H1 (cell line): ENCODE data around the gene SLC36A2. TPM values are rescaled to one million over a fixed set of nuclear protein-coding genes. Genes with fewer than 3 reads are reported as not detected.

Source experiments
- CTCF ChIA-PET: fragments of 300-600 bp; sonication (Branson Sonifier 250); formaldehyde crosslinking; loops from one replicate; lab custom pipeline; 2021; ENCODE audit not compliant: partially characterized antibody; lab: Charles Lee
- POLR2A ChIA-PET: fragments of 300-600 bp; sonication (Branson Sonifier 250); formaldehyde crosslinking; loops from one replicate; lab custom pipeline; 2021; ENCODE audit warnings: inconsistent platforms; ENCODE audit not compliant: partially characterized antibody; lab: Charles Lee
- DNase-seq, 2 experiments: peaks; one replicate each; pipeline versions ENCODE4 v3.0.0 to v3.0.0-alpha.2; 2010 to 2022; ENCODE audit warnings: low spot score in 2 of 2, low read depth in 1 of 2, mixed read lengths in 1 of 2
- FAIRE-seq: peaks from 2 replicates; lab custom pipeline; 2011; peaks lifted over from hg19 to GRCh38; lab: Jason Lieb, UNC
- H2AFZ ChIP-seq: 2 replicates; pipeline ENCODE4 v1.8.1; 2012; ENCODE audit warnings: low read length, inconsistent platforms
- H2AK5ac ChIP-seq: 2 replicates; pipeline ENCODE4 v1.6.1; 2013; ENCODE audit warnings: low read depth, low read length
- H2BK120ac ChIP-seq: replicated peaks from 2 replicates; pipeline ENCODE3; 2013; ENCODE audit warnings: low read depth, low read length, inconsistent platforms
- H2BK12ac ChIP-seq: 2 replicates; pipeline ENCODE4 v1.6.1; 2013; ENCODE audit warnings: low read depth, low read length
- H2BK15ac ChIP-seq: 2 replicates; pipeline ENCODE4 v1.6.1; 2013; ENCODE audit warnings: low read length
- H2BK20ac ChIP-seq: 2 replicates; pipeline ENCODE4 v1.6.1; 2013; ENCODE audit warnings: low read length
- H2BK5ac ChIP-seq: 2 replicates; pipeline ENCODE4 v1.6.1; 2013; ENCODE audit warnings: low read depth, low read length
- H3K14ac ChIP-seq: 2 replicates; pipeline ENCODE4 v1.6.1; 2013; ENCODE audit warnings: inconsistent platforms; ENCODE audit not compliant: insufficient read length
- H3K18ac ChIP-seq: 2 replicates; pipeline ENCODE4 v1.6.1; 2013; ENCODE audit warnings: low read length; ENCODE audit errors: extremely low read depth
- H3K23ac ChIP-seq: 2 replicates; pipeline ENCODE4 v1.6.1; 2013; ENCODE audit warnings: inconsistent platforms; ENCODE audit not compliant: insufficient read length
- H3K23me2 ChIP-seq: 2 replicates; pipeline ENCODE4 v1.6.1; 2013; ENCODE audit warnings: low read depth, low read length
- H3K27ac ChIP-seq: 2 replicates; pipeline ENCODE4 v1.6.1; 2011; ENCODE audit warnings: low read depth, low read length, inconsistent platforms
- H3K27me3 ChIP-seq, 4 experiments: replicated peaks in 1 of 4; 1 replicate in 1 of 4; 2 replicates in 3 of 4; pipeline versions ENCODE4 v1.6.1 to v1.8.1; 2011 to 2013; ENCODE audit warnings: low read length in 3 of 4, mild to moderate bottlenecking in 3 of 4, inconsistent platforms in 2 of 4, mixed read lengths in 2 of 4, moderate library complexity in 1 of 4; ENCODE audit not compliant: control insufficient read depth in 3 of 4, insufficient read depth in 3 of 4; ENCODE audit errors: extremely low read depth in 1 of 4
- H3K36me3 ChIP-seq, 4 experiments: 2 replicates each; pipeline versions ENCODE4 v1.6.1 to v1.8.1; 2011 to 2013; ENCODE audit warnings: mild to moderate bottlenecking in 4 of 4, low read length in 3 of 4, moderate library complexity in 2 of 4, control low read depth in 1 of 4, inconsistent platforms in 1 of 4; ENCODE audit not compliant: insufficient read depth in 4 of 4, control insufficient read depth in 2 of 4
- H3K4ac ChIP-seq: replicated peaks from 2 replicates; pipeline ENCODE3; 2013; ENCODE audit warnings: low read length, low read depth, mixed read lengths, inconsistent platforms; ENCODE audit not compliant: insufficient read length
- H3K4me1 ChIP-seq, 4 experiments: replicated peaks in 1 of 4; 1 replicate in 1 of 4; 2 replicates in 3 of 4; pipeline versions ENCODE4 v1.6.1 to v1.8.1; 2011 to 2013; ENCODE audit warnings: low read length in 3 of 4, inconsistent platforms in 2 of 4, mixed read lengths in 1 of 4; ENCODE audit not compliant: insufficient read depth in 4 of 4, control insufficient read depth in 3 of 4
- H3K4me2 ChIP-seq, 2 experiments: 2 replicates each; pipeline versions ENCODE4 v1.6.1 to v1.8.1; 2011 to 2013; ENCODE audit warnings: low read depth in 2 of 2, low read length in 2 of 2, control low read depth in 1 of 2, inconsistent platforms in 1 of 2, mild to moderate bottlenecking in 1 of 2; ENCODE audit not compliant: insufficient read depth in 1 of 2
- H3K4me3 ChIP-seq, 4 experiments: fragments of 200-600, 300-600 bp in 1 of 4; sonication (generic), shearing (Covaris generic), sonication (Bioruptor Twin) in 1 of 4; 2 replicates each; pipeline versions ENCODE4 v1.5.1 to v1.8.1; 2011 to 2016; ENCODE audit warnings: low read length in 4 of 4, low read depth in 3 of 4, control low read depth in 2 of 4, inconsistent platforms in 2 of 4, mild to moderate bottlenecking in 2 of 4, mixed read lengths in 1 of 4, moderate library complexity in 1 of 4; ENCODE audit not compliant: insufficient read depth in 2 of 4; ENCODE audit errors: extremely low read depth in 1 of 4
- H3K56ac ChIP-seq: replicated peaks from 2 replicates; pipeline ENCODE3; 2013; ENCODE audit warnings: low read depth, mild to moderate bottlenecking, mixed read lengths, low read length, inconsistent platforms; ENCODE audit not compliant: insufficient read length
- H3K79me1 ChIP-seq: 2 replicates; pipeline ENCODE4 v1.6.1; 2013; ENCODE audit warnings: low read depth, low read length, control low read depth
- H3K79me2 ChIP-seq, 2 experiments: 2 replicates each; pipeline versions ENCODE4 v1.6.1 to v1.8.1; 2012 to 2013; ENCODE audit warnings: low read length in 2 of 2, mild to moderate bottlenecking in 2 of 2, inconsistent platforms in 1 of 2; ENCODE audit not compliant: insufficient read depth in 2 of 2, control insufficient read depth in 1 of 2
- H3K9ac ChIP-seq, 4 experiments: replicated peaks in 1 of 4; 1 replicate in 1 of 4; 2 replicates in 3 of 4; pipeline versions ENCODE4 v1.6.1 to v1.8.1; 2011 to 2013; ENCODE audit warnings: low read depth in 3 of 4, low read length in 3 of 4, control low read depth in 2 of 4, mild to moderate bottlenecking in 2 of 4, moderate library complexity in 2 of 4, inconsistent platforms in 1 of 4; ENCODE audit errors: extremely low read depth in 1 of 4
- H3K9me3 ChIP-seq, 2 experiments: 2 replicates each; pipeline versions ENCODE4 v1.6.1 to v1.8.1; 2012 to 2013; ENCODE audit warnings: mild to moderate bottlenecking in 2 of 2, moderate library complexity in 2 of 2, control low read depth in 1 of 2, inconsistent platforms in 1 of 2, low read depth in 1 of 2, low read length in 1 of 2, mixed read lengths in 1 of 2; ENCODE audit not compliant: insufficient read depth in 2 of 2
- H4K20me1 ChIP-seq, 2 experiments: replicated peaks in 1 of 2; 2 replicates each; pipeline versions ENCODE3 to v1.8.1; 2011 to 2013; ENCODE audit warnings: inconsistent platforms in 2 of 2, low read length in 2 of 2, mild to moderate bottlenecking in 1 of 2; ENCODE audit not compliant: insufficient read depth in 2 of 2, control insufficient read depth in 1 of 2
- H4K5ac ChIP-seq: 2 replicates; pipeline ENCODE4 v1.6.1; 2013; ENCODE audit warnings: low read length, low read depth, mixed read lengths, inconsistent platforms; ENCODE audit not compliant: insufficient read length
- H4K8ac ChIP-seq: 2 replicates; pipeline ENCODE4 v1.8.0; 2013; ENCODE audit warnings: mild to moderate bottlenecking, moderate library complexity, low read length, inconsistent platforms; ENCODE audit not compliant: insufficient read depth; ENCODE audit errors: extremely low read depth
- H4K91ac ChIP-seq: replicated peaks from 2 replicates; pipeline ENCODE3; 2013; ENCODE audit warnings: low read length, mixed read lengths, inconsistent platforms; ENCODE audit not compliant: insufficient read length
- CBX8 ChIP-seq: fragments of 300-800, 300-1000 bp; sonication (generic); IDR thresholded peaks from 2 replicates; pipeline ENCODE4 v1.7.1; 2016; ENCODE audit warnings: low read depth, low read length, borderline replicate concordance
- EGR1 ChIP-seq: IDR thresholded peaks from 2 replicates; pipeline ENCODE4 v1.6.1; 2011; ENCODE audit warnings: low read depth, low read length, borderline replicate concordance
- HDAC6 ChIP-seq: IDR thresholded peaks from one replicate; pipeline ENCODE4 v1.7.1; 2012; ENCODE audit warnings: low read depth, mild to moderate bottlenecking, inconsistent platforms, low read length, moderate library complexity
- JUND ChIP-seq: IDR thresholded peaks from 2 replicates; pipeline ENCODE4 v1.6.1; 2011; ENCODE audit warnings: mild to moderate bottlenecking, improper control_type of control experiment, low read length
- KDM1A ChIP-seq: fragments of 200-600, 300-600 bp; sonication (generic); IDR thresholded peaks from 2 replicates; pipeline ENCODE4 v1.7.1; 2016; ENCODE audit warnings: mild to moderate bottlenecking, low read length, borderline replicate concordance
- RBBP5 ChIP-seq: IDR thresholded peaks from 2 replicates; pipeline ENCODE4 v1.7.1; 2012; ENCODE audit warnings: low read depth, mild to moderate bottlenecking, inconsistent platforms, low read length, moderate library complexity, borderline replicate concordance
- RFX5 ChIP-seq: IDR thresholded peaks from 2 replicates; pipeline ENCODE4 v1.6.1; 2011; ENCODE audit warnings: low read depth, low read length, improper control_type of control experiment, borderline replicate concordance
- SAP30 ChIP-seq: fragments of 300-600 bp; sonication (generic); IDR thresholded peaks from 2 replicates; pipeline ENCODE4 v1.7.1; 2012; ENCODE audit warnings: low read length, moderate library complexity, mild to moderate bottlenecking, inconsistent platforms; ENCODE audit not compliant: insufficient read depth, insufficient replicate concordance
- SIRT6 ChIP-seq: IDR thresholded peaks from one replicate; pipeline ENCODE4 v1.7.1; 2012; ENCODE audit warnings: low read length, inconsistent platforms
- SP2 ChIP-seq: IDR thresholded peaks from 2 replicates; pipeline ENCODE4 v1.6.1; 2012; ENCODE audit warnings: mild to moderate bottlenecking, low read length, inconsistent platforms
- WGBS, 2 experiments: shearing (Covaris generic) in 1 of 2; methylation state at CpG; one replicate each; pipeline versions ENCODE4 v1.1.6 to v1.1.7; 2013 to 2015; ENCODE audit warnings: low lambda C conversion rate in 2 of 2, mixed read lengths in 2 of 2, inconsistent platforms in 1 of 2, low coverage in 1 of 2, missing lambda C conversion rate in 1 of 2; ENCODE audit not compliant: insufficient replicate concordance in 2 of 2, insufficient coverage in 1 of 2, insufficient read length in 1 of 2; ENCODE audit errors: extremely low coverage in 1 of 2, missing lambda C conversion rate in 1 of 2; 5-methylcytosine and 5-hydroxymethylcytosine counted together
- polyA plus RNA-seq, 7 experiments: library from polyadenylated mRNA; depleted of rRNA in 3 of 7; stranded (reverse) in 5 of 7; unstranded in 2 of 7; fragments of >200 nt in 5 of 7; fragments of 200-250 nt in 2 of 7; gene quantifications; 1 replicate in 5 of 7; 2 replicates in 1 of 7; 4 replicates in 1 of 7; pipeline versions ENCODE4 v1.2.1 to v1.2.3, GENCODE V29; 2011 to 2013; ENCODE audit warnings: missing spikeins in 2 of 7, mixed read lengths in 2 of 7
- total RNA-seq: library from RNA; stranded (reverse); fragmentation: NEBNext Ultra II Directional; extraction: Animal tissue kit (Norgen Biotek cat#: 25700); gene quantifications from 2 replicates; pipeline ENCODE4 v1.2.1, GENCODE V29; 2021

SLC36A2 gene
- total and polyA plus RNA-seq, 2 of the 8 experiments (the other 6 are each of a cell fraction or from before 2014, with no cell fraction given), result 0.30 TPM; not detected in 1

GRCh38 chr5:151328734-151329133 is 18.6 kb downstream of the SLC36A2 start:
- H3K23ac ChIP-seq, result no peak overlapping the region
- no peaks in the 10 kb centered on the region for H3K36me3 ChIP-seq
- TF ChIP-seq JUND, result no peak
- TF ChIP-seq SAP30, result no peak
- TF ChIP-seq KDM1A, result no peak
- TF ChIP-seq SIRT6, result no peak
- no peak for TF ChIP-seq EGR1
- no peak for TF ChIP-seq CBX8
- no peak for TF ChIP-seq RBBP5
- TF ChIP-seq SP2, result no peak
- no peak for TF ChIP-seq RFX5
- TF ChIP-seq HDAC6, result no peak
- H3K9ac ChIP-seq, result no peak overlapping the region
- H3K9me3 ChIP-seq, result no peaks in the 10 kb centered on the region
- H3K56ac ChIP-seq, result no peak overlapping the region
- H4K20me1 ChIP-seq, result no peaks in the 10 kb centered on the region
- no peaks in the 10 kb centered on the region for H3K79me2 ChIP-seq
- no peak overlapping the region for H4K91ac ChIP-seq
- no peak for FAIRE-seq
- no peak overlapping the region for H2BK5ac ChIP-seq
- DNase-seq, result no peak
- H2AK5ac ChIP-seq, result no peak overlapping the region
- H4K8ac ChIP-seq, result no peak overlapping the region
- no peak overlapping the region for H3K4ac ChIP-seq
- H3K27ac ChIP-seq, result no peak overlapping the region
- H3K4me1 ChIP-seq, result peaks cover 0 to 4% (median 2%) of the 10 kb centered on the region in 4 experiments; a peak in 2 of 7 replicates
- no peak overlapping the region for H3K18ac ChIP-seq
- WGBS, 2 experiments, result 90% methylated on average over 4 of the region's 4 CpGs; no CpG with 5 or more reads in 1 of the 2 experiments
- H2BK12ac ChIP-seq, result no peak overlapping the region
- H3K79me1 ChIP-seq, result no peaks in the 10 kb centered on the region
- H3K4me3 ChIP-seq, result no peak overlapping the region
- CTCF ChIA-PET, result interaction anchor here (0.7 to 0.8 kb wide), 2 partner anchors 39 to 101 kb away, joined by 3 read pairs; no protein-coding TSS in a partner anchor
- no peak overlapping the region for H2BK20ac ChIP-seq
- no peak overlapping the region for H2AFZ ChIP-seq
- no peak overlapping the region for H2BK120ac ChIP-seq
- no peak overlapping the region for H4K5ac ChIP-seq
- H3K14ac ChIP-seq, result no peak overlapping the region
- no peak overlapping the region for H2BK15ac ChIP-seq
- H3K23me2 ChIP-seq, result no peaks in the 10 kb centered on the region
- H3K27me3 ChIP-seq, result no peaks in the 10 kb centered on the region
- H3K4me2 ChIP-seq, result no peak overlapping the region
- POLR2A ChIA-PET, result no interaction called here
